Erythroblast (primary cell): ENCODE data around the gene CNBD2.

Experiments used
- GATA1 ChIP-seq: IDR thresholded peaks from 2 replicates; pipeline ENCODE4 v1.6.1; 2011; ENCODE audit warnings: low read depth, mild to moderate bottlenecking, control low read depth, low read length, moderate library complexity
- POLR2A ChIP-seq: IDR thresholded peaks from 2 replicates; pipeline ENCODE4 v1.6.1; 2011; ENCODE audit warnings: mild to moderate bottlenecking, low read length

GRCh38 chr20:36071848-36072247 is 103.5 kb downstream of the CNBD2 start:
- TF ChIP-seq POLR2A, result no peak
- no peak for TF ChIP-seq GATA1
